T-helper 1 cell treated with Interleukin-12 subunit alpha and Interleukin-12 subunit beta and Interleukin-4 antibody, amounts not matched to agents 30 ng/mL and 1 ng/mL, for 36 hours (primary cell): Measurements from ENCODE around the gene MPV17L2. TPM values are rescaled to one million over a fixed set of nuclear protein-coding genes. Genes with fewer than 3 reads are reported as not detected.

ENCODE experiments used
- intact Hi-C: fragments of 100-400 bp; cut with micrococcal nuclease; formaldehyde crosslinking; loops from one replicate; pipeline ENCODE4 v1.15.1; 2024
- total RNA-seq: library from RNA; stranded (reverse); gene quantifications from 2 replicates; pipeline ENCODE4 v1.2.3, GENCODE V29; 2022

The MPV17L2 gene
- total RNA-seq, 1 donor from 2014 or later = 10.3 TPM

- intact Hi-C loops = no loop called here
Observed at GRCh38 chr19:18230941-18231734, 38.1 kb downstream of the MPV17L2 start.

- intact Hi-C loops = no loop called here
Observed at GRCh38 chr19:18231775-18232174, 38.8 kb downstream of the MPV17L2 start.

- intact Hi-C loops = no loop called here
Observed at GRCh38 chr19:18232540-18233223, 39.7 kb downstream of the MPV17L2 start.

- intact Hi-C loops = no loop called here
Observed at GRCh38 chr19:18233224-18233825, 40.3 kb downstream of the MPV17L2 start.

- intact Hi-C loops = no loop called here
Observed at GRCh38 chr19:18234194-18234593, 41.2 kb downstream of the MPV17L2 start.

- intact Hi-C loops = no loop called here
Observed at GRCh38 chr19:18239303-18239702, 46.3 kb downstream of the MPV17L2 start.

- intact Hi-C loops = no loop called here
Observed at GRCh38 chr19:18245297-18245696, 52.3 kb downstream of the MPV17L2 start.

Other genes with a start within 250 kb of the MPV17L2 start
- gene KCNN1, start 226.1 kb upstream of the MPV17L2 start, total RNA-seq = 0.20 TPM in 1 of 2 replicates, not detected in the other
- gene ARRDC2, start 185.0 kb upstream of the MPV17L2 start, total RNA-seq = 68.1 and 80.2 TPM in 2 replicates
- 128 and 131 TPM in 2 replicates for gene IL12RB1, start 106.3 kb upstream of the MPV17L2 start, total RNA-seq
- gene MAST3, start 95.4 kb upstream of the MPV17L2 start, total RNA-seq = 38.9 and 39.0 TPM in 2 replicates
- gene PIK3R2, start 40.1 kb upstream of the MPV17L2 start, total RNA-seq = 13.0 and 14.6 TPM in 2 replicates
- gene IFI30, start 19.4 kb upstream of the MPV17L2 start, total RNA-seq = 133 and 143 TPM in 2 replicates
- 3.6 and 4.8 TPM in 2 replicates for gene RAB3A, start 10.8 kb downstream of the MPV17L2 start, total RNA-seq
- not detected in 2 replicates for gene PDE4C, start 33.2 kb downstream of the MPV17L2 start, total RNA-seq
- 3.4 and 4.6 TPM in 2 replicates for gene IQCN, start 81.2 kb downstream of the MPV17L2 start, total RNA-seq
- 295 and 303 TPM in 2 replicates for gene JUND, start 88.4 kb downstream of the MPV17L2 start, total RNA-seq
- 120 and 125 TPM in 2 replicates for gene LSM4, start 129.9 kb downstream of the MPV17L2 start, total RNA-seq
- 27.6 and 29.2 TPM in 2 replicates for gene PGPEP1, start 147.4 kb downstream of the MPV17L2 start, total RNA-seq
- 0.78 TPM in 1 of 2 replicates, not detected in the other for gene GDF15, start 192.9 kb downstream of the MPV17L2 start, total RNA-seq
- gene LRRC25, start 204.4 kb downstream of the MPV17L2 start, total RNA-seq = not detected in 2 replicates
- gene SSBP4, start 226.2 kb downstream of the MPV17L2 start, total RNA-seq = 138 and 139 TPM in 2 replicates
- gene ISYNA1, start 244.9 kb downstream of the MPV17L2 start, total RNA-seq = 8.1 and 9.1 TPM in 2 replicates